Fibroblast of skin of right quadriceps (primary cell): ENCODE results near the gene SLC24A1.
A peak's percentile ranks its signal among the peaks of the same experiment; 100 is the strongest.

ENCODE experiments used
- DNase-seq: peaks from one replicate; pipeline ENCODE4 v3.0.0-alpha.2; 2013

Gene SLC24A1

DNA sequence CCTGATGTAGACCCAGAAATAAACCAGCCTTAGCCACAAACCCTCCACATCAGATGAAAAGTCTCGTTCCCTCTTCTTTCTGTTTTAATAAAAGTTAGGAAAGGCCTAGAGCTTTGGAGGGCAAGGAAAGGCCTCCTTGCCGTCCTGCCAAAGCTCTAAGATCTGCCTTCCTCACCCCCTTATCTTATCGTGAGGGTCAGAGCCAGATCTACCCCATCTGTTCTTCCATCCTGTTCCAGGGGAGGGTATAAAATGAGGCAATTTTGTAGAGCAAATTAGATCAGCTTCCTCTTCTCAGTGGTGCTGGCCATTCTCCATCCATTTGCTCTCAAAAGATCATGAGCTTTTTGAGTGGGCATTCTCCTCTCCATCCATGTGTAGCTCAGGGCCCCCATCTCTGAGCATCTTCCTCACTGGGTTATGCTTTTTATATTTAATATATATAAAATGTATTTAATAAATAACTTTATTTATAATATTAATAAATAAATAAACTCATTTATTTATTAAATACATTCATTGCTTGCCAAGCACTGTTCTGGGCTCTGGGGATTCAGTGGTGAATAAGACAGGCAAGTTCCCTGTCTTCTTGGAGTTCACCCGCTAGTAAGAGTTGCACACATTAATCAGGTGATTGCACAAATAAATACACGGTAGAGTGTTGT, 2.0 kb upstream of the SLC24A1 start:
- no peak for DNase-seq

DNA sequence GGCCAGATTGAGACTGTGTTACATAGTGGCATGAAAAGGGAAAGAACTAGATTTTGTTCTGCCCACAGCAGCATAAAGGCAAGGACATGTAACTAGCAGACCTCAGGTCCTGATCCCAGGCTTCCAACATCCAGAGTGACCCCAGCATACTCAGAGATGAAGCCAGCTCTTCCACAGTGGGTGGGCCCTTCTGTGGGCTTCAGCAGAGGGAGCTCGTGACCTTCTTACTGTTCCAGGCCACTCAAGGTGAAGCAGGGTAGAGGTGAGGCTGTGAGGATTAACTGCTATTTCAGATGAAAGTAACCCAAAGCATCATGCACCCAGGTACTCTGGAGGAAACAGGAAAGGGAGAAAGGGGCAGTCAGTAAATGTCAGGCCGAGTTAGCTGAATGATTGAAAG, 905 bp upstream of the SLC24A1 start:
- no peak for DNase-seq

DNA sequence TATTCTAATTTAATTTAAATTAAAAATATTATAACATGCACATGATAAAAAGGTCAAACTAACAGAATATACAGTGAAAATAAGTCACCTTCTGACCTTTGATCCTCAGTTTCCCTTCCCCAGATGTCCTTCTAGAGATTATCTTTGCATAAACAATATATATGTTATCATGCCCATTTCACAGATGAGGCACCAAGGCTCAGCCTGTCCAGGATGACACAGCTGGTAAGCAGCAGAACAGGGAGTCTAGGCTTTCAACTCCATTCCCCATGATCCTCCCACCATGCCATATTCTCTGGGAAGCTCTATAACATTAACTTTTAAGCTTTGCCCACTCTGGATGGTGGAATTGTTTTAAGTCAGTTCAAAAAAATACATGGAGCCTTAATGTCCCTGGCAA, 1.4 kb downstream of the SLC24A1 start:
- DNase-seq, result no peak

DNA sequence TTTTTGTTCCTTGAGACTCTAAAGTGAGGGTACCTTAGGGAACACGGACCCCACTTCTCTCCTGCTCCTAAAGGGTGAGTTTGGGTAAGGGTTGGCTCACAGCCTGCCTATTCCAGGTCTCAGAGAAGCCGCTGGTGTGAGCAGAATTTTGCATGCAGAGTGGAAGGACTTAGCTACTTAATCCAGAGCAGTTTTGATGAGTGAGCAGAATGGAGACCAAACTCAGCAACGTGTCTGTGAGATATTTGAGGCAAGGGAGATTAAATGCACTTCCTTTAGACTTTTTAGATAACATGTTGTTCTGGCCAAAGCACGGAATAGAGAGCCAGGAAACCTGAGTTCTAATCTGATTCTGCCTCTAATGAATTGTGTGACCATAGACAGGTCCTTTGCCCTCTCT, 5.1 kb downstream of the SLC24A1 start:
- DNase-seq, result no peak

DNA sequence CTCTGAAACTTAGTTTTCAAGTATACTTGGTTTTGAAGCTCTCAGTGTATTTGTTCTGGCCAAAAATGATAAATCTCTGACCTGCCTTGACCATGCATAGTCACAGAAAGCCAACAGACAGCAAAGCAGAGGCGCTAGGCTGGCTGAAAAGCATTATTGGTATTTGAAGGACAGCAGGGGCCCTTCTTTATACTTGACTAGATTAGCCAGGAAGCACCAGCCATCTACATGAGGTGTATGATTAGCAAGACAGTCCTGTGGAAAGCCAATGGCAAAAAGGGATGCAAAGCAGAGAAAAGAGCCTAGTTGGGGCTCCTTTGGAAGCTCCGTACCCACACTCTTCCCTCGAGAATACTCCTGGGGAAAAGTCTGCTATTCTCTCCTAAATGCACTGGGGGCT, 7.8 kb downstream of the SLC24A1 start:
- DNase-seq, result no peak

DNA sequence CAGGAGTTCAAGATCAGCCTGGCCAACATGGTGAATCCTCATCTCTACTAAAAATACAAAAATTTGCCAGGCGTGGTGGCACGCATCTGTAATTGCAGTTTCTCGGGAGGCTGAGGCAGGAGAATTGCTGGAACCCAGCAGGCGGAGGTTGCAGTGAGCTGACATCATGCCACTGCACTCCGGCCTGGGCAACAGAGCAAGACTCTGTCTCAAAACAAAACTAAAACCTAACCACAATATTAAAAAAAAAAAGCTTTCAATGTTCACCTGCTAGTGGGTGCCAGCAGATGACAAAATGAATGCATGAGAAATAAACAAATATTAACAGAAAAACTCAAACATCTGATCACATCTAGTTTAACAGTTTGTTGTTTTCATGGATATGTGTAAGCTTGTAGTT, 9.0 kb downstream of the SLC24A1 start:
- no peak for DNase-seq

DNA sequence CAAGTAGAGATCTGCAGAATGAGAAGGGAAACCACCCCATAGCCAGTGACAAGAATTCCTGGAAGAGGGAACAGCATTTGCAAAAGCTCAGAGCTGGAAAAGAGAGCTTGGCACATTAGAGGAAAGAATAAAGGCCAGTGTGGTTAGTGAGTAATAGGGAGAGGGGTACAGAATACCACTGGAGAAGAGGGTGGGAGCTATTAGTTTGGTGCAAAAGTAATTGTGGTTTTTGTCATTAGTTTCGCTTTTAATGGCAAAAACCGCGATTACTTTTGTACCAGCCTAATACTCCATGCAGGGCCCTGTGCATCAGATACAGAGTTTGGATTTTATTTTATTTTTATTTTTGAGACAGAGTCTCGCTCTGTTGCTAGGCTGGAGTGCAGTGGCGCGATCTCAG, 9.8 kb downstream of the SLC24A1 start:
- no peak for DNase-seq

DNA sequence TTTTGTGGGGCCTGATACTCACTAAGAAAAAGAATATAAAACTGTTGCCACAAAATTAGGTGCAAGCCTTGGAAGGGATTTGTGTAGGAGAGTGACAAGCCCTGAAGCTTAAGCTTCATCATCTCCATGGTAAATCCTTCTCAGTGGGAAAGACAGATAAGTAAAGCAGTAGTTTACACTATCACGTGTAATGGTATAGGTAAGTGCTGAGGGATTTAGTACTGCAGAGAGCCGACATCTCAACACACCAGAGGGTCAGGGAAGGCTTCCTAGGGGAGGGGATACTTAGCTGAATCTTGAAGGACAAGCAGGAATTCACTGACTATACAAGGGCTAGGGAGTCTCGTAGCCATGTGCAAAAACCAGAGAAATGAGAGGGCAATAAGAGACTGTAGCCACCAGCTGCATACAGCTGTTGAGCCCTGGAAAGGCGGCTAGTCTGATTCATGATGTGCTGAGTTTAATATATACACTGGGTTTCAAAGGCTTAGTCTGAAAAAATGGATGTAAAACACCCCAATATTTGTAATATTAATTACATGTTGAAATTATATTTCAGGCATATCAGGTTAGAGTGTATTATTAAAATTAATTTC, 11.1 kb downstream of the SLC24A1 start:
- no peak for DNase-seq

DNA sequence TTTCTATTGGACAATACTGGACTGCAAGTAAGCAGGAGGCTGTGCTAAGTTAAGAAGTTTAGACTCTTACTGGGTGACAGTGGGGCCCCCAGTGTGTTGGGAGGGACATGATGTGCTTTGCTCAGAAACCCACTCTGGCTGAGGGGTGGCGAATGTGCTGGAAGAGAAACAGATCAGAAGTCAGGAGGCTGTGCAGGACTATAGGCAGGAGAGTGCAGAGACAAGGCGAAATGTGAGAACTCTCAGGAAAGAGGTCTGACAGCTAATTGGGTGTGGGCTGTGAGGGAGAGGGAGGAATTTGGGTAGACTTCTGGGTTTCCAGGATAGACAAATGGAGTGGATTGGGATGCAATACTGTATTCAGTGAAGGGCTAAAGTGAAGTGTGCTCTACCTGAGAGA, 12.0 kb downstream of the SLC24A1 start:
- no peak for DNase-seq

DNA sequence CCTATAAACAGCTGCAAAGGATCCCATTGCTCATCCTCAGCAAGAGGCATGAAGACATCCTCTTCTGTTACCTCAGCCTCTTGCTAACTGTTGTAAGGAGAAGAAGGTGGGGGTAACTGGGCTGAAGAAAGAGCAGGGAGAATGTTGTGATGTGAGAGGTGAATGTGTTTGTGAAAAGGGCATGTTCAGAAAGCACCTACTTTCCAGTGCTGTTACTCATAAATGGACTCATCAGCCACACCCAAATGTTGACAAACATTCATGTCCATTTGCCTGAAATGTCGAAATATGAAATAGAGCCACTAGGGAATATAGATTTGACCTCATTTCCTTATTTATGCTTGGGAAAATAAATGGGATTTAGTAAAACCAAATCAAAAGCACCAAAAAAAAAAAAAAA, 12.6 kb downstream of the SLC24A1 start:
- no peak for DNase-seq

DNA sequence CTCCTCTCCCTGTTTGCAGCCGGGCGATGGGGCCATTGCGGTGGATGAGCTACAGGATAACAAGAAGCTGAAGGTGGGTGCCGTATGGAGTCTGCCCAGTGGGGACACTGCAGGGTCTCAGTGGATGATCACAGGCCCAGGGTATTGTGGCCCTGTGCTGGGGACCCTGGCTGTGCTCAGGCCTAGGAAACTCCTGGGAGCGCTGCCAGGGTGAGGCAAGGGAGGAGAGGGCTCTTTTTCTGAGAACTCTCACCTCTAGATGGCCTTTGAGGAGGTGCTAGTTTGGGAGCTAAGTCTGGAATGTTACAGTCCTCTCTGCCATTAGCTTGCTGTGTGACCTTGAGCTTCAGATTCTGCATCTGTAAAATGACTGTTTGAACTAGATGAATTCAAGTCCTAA, 16.4 kb downstream of the SLC24A1 start:
- DNase-seq, result no peak

DNA sequence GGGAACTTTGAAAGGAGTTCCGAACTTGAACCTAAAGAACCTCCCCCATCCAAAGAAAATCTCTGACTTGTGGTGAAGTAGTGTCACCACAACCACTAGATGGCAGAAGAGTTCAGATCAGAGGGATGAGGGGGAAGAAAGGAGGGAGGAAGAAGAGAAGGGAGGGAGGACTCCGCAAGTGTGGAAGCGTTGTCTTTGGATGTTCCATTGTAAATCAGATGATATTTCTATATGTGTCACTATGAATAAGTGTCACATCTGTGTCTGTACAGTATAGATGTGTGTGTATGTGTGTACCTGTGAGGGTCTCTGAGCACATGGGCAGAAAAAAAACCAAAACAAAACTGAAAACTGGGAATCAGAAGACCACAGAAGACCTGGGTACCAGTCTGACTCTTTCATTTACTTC, 16.9 kb downstream of the SLC24A1 start:
- DNase-seq, result peak; percentile 83

DNA sequence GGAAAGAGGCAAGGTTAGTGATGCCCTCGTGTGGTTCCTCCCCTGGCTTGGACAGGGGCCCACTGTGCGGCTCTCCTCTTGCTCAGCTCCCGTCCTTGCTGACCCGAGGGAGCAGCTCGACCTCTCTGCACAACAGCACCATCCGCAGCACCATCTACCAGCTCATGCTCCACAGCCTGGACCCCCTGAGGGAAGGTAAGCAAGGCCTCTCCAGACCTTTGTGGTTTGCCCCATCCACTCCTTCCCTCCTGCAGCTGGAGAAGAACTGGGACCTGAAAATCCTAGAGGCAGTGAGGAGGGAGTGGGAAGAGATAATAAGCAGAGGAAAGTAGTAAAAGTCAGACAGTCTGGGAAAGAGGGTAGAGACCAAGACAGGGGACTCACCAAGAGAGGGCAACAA, 17.8 kb downstream of the SLC24A1 start:
- no peak for DNase-seq

DNA sequence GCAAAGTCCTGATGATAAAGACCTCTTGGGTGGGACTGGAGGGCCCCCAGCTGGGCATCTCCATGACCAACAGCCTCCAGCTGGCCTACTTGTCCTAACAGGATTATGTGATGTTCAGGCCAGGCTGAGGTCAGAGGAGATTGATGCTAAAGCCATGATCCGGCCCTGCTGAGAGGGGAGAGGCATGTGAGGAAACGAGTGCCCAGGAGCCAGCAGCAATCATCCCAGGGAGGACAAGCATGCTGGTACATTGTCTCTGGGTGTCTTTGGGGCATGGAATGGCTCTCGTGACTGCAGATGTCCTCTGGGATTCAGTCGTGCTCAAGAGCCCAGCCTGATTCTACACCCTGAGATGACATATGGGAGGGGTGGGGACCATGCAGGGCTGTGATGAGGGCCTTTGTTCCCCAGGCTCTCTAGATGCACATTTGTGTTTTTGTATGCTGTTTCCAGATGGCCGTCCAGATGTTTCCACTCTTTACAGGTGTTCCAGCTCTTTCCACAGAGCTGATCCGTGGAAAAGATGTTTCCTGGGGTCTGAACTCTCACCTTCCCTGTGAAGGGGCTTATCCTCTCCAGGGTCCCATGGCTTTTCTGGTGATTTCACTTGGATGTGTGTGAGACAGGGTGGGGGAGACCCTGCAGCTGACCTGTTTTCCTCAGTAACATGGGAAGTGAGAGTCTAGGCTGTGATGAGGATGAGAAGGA, 20.2 kb downstream of the SLC24A1 start:
- no peak for DNase-seq

DNA sequence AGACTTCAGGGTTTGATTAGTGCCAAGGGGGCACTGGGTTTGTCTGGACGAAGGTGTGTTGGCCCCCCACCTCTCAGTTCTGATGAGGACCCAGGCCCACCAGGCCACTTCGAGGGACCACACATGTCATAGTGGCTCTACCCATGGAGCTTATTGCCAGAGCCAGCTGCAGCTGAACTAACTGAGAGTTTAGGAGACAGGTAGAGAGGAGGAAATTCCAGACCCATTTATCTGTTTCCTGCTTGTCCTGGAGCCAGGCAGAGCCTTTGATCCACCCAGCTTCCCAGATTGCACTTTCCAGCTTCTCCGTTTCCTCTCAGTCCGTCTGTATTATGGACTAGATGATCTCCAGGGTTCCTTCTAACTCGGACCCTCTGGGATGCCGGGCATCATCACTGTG, 20.9 kb downstream of the SLC24A1 start:
- DNase-seq, result no peak

DNA sequence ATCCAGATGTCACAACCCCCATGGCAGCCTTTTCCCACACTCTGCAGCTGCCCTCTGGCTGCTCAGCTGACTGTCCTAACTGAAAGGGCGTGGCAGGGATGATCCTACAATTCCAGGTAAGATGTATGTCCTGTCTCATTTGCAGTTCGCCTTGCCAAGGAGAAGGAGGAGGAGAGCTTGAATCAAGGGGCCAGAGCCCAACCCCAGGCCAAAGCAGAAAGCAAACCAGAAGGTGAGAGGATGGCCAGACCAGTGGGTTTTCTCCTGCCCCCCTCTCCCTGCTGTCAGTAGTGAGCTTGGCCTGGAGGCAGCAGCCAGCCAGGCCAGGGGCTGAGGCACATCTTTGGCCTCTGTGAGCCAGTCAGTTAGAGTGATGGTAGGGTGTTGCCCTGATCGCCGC, 22.5 kb downstream of the SLC24A1 start:
- no peak for DNase-seq

DNA sequence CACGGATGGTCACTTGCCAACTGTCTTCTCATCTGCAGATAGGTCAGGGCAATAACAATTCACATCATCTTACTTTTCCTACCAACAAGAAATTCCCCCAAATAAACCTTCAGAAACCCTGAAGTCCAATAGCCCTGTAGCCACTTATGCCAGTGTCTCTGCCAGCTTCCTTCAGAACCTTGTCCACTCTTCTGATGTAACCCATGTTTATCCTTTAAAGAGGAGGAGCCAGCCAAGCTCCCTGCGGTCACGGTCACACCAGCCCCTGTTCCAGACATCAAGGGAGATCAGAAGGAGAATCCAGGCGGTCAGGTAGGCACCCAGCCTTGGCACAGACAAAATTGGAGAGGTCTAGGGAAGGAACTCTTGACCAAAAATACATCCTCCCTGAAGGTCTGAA, 23.7 kb downstream of the SLC24A1 start:
- DNase-seq, result no peak

DNA sequence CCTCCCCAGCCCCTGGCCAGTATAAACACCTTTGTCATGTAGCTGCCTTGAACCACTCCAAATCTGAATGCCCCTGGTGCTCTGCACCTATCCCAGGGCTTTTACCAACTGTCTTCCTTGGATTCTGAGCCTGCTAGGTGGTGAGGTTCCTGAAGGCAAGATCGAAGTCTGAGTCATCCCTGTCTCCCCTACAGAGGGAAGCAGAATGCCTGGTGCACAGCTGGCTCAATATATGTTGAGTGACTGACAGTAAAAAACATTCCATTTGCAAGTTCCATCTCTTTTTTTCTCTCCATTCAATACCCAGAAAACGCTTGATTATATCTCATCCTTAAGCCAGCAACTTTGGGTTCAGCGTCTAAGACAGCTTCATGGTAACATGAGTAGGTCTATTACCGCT, 24.7 kb downstream of the SLC24A1 start:
- DNase-seq, result peak; percentile 43

DNA sequence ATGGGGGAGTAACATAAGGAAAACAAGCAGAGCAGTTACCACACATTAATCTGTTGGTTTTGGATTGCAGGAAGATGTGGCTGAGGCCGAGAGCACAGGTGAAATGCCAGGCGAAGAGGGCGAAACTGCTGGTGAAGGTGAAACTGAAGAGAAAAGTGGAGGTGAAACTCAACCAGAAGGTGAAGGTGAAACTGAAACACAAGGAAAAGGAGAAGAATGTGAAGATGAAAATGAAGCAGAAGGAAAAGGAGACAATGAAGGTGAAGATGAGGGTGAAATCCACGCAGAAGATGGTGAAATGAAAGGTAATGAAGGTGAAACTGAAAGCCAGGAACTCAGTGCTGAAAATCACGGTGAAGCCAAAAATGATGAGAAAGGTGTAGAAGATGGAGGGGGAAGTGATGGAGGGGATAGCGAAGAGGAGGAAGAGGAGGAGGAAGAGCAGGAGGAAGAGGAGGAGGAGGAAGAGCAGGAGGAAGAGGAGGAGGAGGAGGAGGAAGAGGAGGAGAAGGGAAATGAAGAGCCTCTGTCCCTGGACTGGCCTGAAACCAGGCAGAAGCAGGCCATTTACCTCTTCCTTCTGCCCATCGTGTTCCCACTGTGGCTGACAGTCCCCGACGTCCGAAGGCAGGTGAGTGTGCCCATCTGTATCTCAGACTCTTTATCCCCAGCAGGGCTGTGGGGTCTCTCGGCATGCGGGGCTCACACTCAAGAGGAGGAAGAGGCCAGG, 28.7 kb downstream of the SLC24A1 start:
- no peak for DNase-seq

DNA sequence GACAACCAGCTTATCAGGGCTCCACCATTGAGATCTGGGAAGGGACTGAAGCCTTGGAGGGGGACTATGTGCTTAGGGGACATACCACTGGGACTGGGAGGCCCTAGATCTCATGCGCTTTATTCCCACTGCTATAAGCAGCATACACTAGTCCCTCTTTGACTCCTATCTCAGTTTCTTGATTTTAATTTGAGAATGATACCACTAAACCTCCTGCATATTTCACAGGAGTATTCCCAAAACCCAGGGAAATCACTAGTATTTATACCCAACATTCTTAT, 29.2 kb downstream of the SLC24A1 start:
- DNase-seq, result no peak

DNA sequence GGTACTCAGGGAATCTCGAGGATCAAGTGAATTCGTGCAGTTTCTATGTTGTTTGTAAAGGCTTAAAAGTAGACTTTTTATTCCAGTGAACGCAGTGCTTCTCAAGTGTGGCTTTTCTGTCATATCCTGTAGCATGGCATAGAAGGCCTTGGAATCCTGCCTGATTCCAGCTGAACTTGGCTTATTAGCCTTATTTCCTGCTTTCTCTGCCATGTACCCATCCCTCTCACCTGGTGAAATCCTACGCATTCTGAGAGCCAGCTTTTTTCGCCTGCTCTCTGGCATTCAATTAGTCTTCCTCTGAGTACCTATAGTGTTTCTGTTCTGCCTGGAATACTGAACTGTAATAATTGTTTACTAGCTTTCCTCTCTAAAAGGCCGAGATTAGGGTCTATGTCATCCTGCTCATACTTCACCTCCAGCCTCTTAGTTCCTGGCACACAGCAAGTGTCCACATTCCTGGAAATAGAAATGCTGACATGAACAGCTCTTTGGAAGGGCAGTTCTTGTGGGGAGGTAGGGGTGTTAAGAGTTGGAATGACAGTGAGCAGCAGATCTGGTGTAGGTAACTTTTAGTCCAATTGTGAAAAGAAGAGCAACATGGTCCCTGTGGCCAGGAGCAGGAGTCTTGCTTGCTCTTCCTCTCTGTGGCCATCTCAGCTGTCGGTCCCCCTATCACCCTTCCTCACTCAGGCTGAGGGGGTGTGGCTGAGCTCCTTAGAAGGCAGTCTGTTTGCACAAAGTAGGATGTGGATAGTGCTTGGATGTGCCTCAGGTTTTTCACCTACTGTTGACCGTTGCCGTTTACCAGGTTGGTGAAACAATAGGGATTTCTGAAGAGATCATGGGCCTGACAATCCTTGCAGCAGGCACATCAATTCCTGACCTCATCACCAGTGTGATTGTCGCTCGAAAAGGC, 30.4 kb downstream of the SLC24A1 start:
- no peak for DNase-seq

DNA sequence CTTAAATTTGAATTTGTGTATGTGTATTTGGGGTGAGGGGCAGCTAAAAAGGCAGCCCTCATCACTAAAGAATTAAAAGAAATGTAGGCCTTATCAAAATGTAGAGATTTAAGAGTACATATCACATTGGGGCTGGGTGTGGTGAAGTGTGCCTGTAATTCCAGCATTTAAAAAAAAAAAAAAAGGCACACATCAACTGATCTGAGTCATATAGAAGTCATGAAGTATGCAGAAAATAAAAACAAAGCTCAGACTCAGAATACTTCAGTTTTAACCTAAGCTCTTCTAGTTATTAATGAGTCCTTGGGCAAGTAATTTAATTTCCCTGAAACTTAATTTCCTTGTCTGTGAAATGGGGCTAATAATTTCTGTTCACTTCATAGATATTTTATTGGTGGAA, 31.6 kb downstream of the SLC24A1 start:
- peak; percentile 50 for DNase-seq
